Liver (tissue), 9 donors: ENCODE data around the gene RAB17. TPM values are rescaled to one million over a fixed set of nuclear protein-coding genes. Genes with fewer than 3 reads are reported as not detected.
A peak's percentile ranks its signal among the peaks of the same experiment; 100 is the strongest.

ENCODE experiments used
- DNase-seq: peaks from one replicate; pipeline ENCODE4 v3.0.0-alpha.2; 2017; ENCODE audit warnings: low spot score
- H3K27ac ChIP-seq, 2 donors: one replicate each; pipeline ENCODE4 v1.7.0; 2013; ENCODE audit warnings: inconsistent platforms in 2 of 2, low read length in 2 of 2, control low read depth in 1 of 2, low read depth in 1 of 2, mild to moderate bottlenecking in 1 of 2
- H3K27me3 ChIP-seq, 4 donors: one replicate each; pipeline versions ENCODE4 v1.6.1 to v1.7.0; 2013; ENCODE audit warnings: low read length in 3 of 4, inconsistent platforms in 1 of 4, mild to moderate bottlenecking in 1 of 4, moderate library complexity in 1 of 4; ENCODE audit not compliant: control insufficient read depth in 4 of 4, insufficient read depth in 4 of 4
- H3K36me3 ChIP-seq, 4 donors: one replicate each; pipeline versions ENCODE4 v1.6.1 to v1.7.0; 2013; ENCODE audit warnings: low read length in 3 of 4, mild to moderate bottlenecking in 3 of 4, low read depth in 1 of 4, moderate library complexity in 1 of 4; ENCODE audit not compliant: control insufficient read depth in 4 of 4, insufficient read depth in 3 of 4
- H3K4me1 ChIP-seq, 4 donors: one replicate each; pipeline versions ENCODE4 v1.6.1 to v1.7.0; 2013; ENCODE audit warnings: low read length in 3 of 4, mild to moderate bottlenecking in 3 of 4, moderate library complexity in 1 of 4; ENCODE audit not compliant: control insufficient read depth in 4 of 4, insufficient read depth in 4 of 4
- H3K4me3 ChIP-seq, 3 donors: one replicate each; pipeline versions ENCODE4 v1.6.1 to v1.7.0; 2013; ENCODE audit warnings: low read length in 3 of 3, control low read depth in 1 of 3, low read depth in 1 of 3, mild to moderate bottlenecking in 1 of 3
- H3K9ac ChIP-seq, 2 donors: one replicate each; pipeline ENCODE4 v1.7.0; 2013; ENCODE audit warnings: low read length in 2 of 2, mild to moderate bottlenecking in 2 of 2, moderate library complexity in 2 of 2, control low read depth in 1 of 2, low read depth in 1 of 2
- H3K9me3 ChIP-seq, 4 donors: one replicate each; pipeline versions ENCODE4 v1.6.1 to v1.7.0; 2013; ENCODE audit warnings: low read length in 3 of 4; ENCODE audit not compliant: control insufficient read depth in 4 of 4
- ATF3 ChIP-seq: IDR thresholded peaks from 2 replicates; pipeline ENCODE4 v1.6.1; 2016; ENCODE audit warnings: antibody characterized with exemption
- CTCF ChIP-seq: fragments of 150-350 bp; IDR thresholded peaks from 2 replicates; pipeline ENCODE4 v1.5.1; 2017; ENCODE audit warnings: improper control_type of control experiment, low read depth, low read length; ENCODE audit not compliant: missing input control
- EGR1 ChIP-seq, 2 donors: IDR thresholded peaks; 2 replicates each; pipeline ENCODE4 v1.6.1; 2016 to 2018; ENCODE audit warnings: antibody characterized with exemption in 2 of 2, low read depth in 2 of 2
- FOXA1 ChIP-seq: IDR thresholded peaks from 2 replicates; pipeline ENCODE4 v1.6.1; 2016; ENCODE audit warnings: antibody characterized with exemption
- FOXA2 ChIP-seq: IDR thresholded peaks from 2 replicates; pipeline ENCODE4 v1.6.1; 2016; ENCODE audit warnings: antibody characterized with exemption
- GABPA ChIP-seq, 2 donors: IDR thresholded peaks in 1 of 2; conservative IDR thresholded peaks in 1 of 2; 2 replicates each; pipeline ENCODE4 v1.6.1; 2016; ENCODE audit warnings: antibody characterized with exemption in 2 of 2, mild to moderate bottlenecking in 1 of 2, moderate library complexity in 1 of 2
- HNF4A ChIP-seq, 2 donors: conservative IDR thresholded peaks; 2 replicates each; pipeline ENCODE4 v1.6.1; 2016; ENCODE audit warnings: antibody characterized with exemption in 2 of 2, mild to moderate bottlenecking in 2 of 2
- HNF4G ChIP-seq: IDR thresholded peaks from 2 replicates; pipeline ENCODE4 v1.6.1; 2016; ENCODE audit warnings: antibody characterized with exemption
- JUND ChIP-seq, 2 donors: IDR thresholded peaks; 2 replicates each; pipeline ENCODE4 v1.6.1; 2016; ENCODE audit warnings: antibody characterized with exemption in 2 of 2
- MAX ChIP-seq: IDR thresholded peaks from 2 replicates; pipeline ENCODE4 v1.6.1; 2016; ENCODE audit warnings: antibody characterized with exemption
- NR2F2 ChIP-seq: IDR thresholded peaks from 2 replicates; pipeline ENCODE4 v1.6.1; 2016; ENCODE audit warnings: antibody characterized with exemption
- RAD21 ChIP-seq, 2 donors: IDR thresholded peaks; 2 replicates each; pipeline ENCODE4 v1.6.1; 2016; ENCODE audit warnings: antibody characterized with exemption in 2 of 2, mild to moderate bottlenecking in 2 of 2
- REST ChIP-seq: IDR thresholded peaks from 2 replicates; pipeline ENCODE4 v1.6.1; 2016; ENCODE audit warnings: antibody characterized with exemption, mild to moderate bottlenecking
- RXRA ChIP-seq, 2 donors: IDR thresholded peaks; 2 replicates each; pipeline ENCODE4 v1.6.1; 2017 to 2018; ENCODE audit warnings: antibody characterized with exemption in 2 of 2, mild to moderate bottlenecking in 1 of 2
- SP1 ChIP-seq: IDR thresholded peaks from 2 replicates; pipeline ENCODE4 v1.6.1; 2018; ENCODE audit warnings: antibody characterized with exemption, mild to moderate bottlenecking
- TAF1 ChIP-seq: conservative IDR thresholded peaks from 2 replicates; pipeline ENCODE4 v1.6.1; 2016; ENCODE audit warnings: antibody characterized with exemption, mild to moderate bottlenecking
- YY1 ChIP-seq: IDR thresholded peaks from 2 replicates; pipeline ENCODE4 v1.6.1; 2016; ENCODE audit warnings: antibody characterized with exemption, mild to moderate bottlenecking
- ZBTB33 ChIP-seq: IDR thresholded peaks from 2 replicates; pipeline ENCODE4 v1.6.1; 2016; ENCODE audit warnings: antibody characterized with exemption
- WGBS: extraction: QIAGEN DNeasy Blood & Tissue Kit; methylation state at CpG from one replicate; pipeline ENCODE4 v1.1.7; 2013; 5-methylcytosine and 5-hydroxymethylcytosine counted together
- polyA plus RNA-seq, 2 donors: library from polyadenylated mRNA; stranded (reverse) in 1 of 2; unstranded in 1 of 2; fragments of 200-250 nt in 1 of 2; fragments of >200 nt in 1 of 2; fragmentation: Nextera tagmentation in 1 of 2; extraction: Ambion mirVana in 1 of 2; gene quantifications; one replicate each; pipeline versions ENCODE4 v1.2.1 to v1.2.3, GENCODE V29; 2013 to 2015
- total RNA-seq, 2 donors: library from RNA; depleted of rRNA; stranded (reverse); fragments of >200 nt; gene quantifications; one replicate each; pipeline ENCODE4 v1.2.3, GENCODE V29; 2014
- donor health status: healthy.
- donor health status: healthy.
- donor health status: healthy.
- donor health status: healthy.
- donor health status: healthy.

RAB17 gene
- total and polyA plus RNA-seq, 4 donors: 17.8 to 96.5 (median 74.9) TPM

- TF ChIP-seq RAD21 (IDR thresholded peaks at IDR 0.05) (no peak), SP1 (no peak), ATF3 (no peak), MAX (no peak), TAF1 (no peak), EGR1 (IDR thresholded peaks at IDR 0.05; ENCODE audit: low read depth in 2 of 2) (no peak), FOXA1 (no peak), REST (no peak), JUND (IDR thresholded peaks at IDR 0.05) (no peak), GABPA (IDR thresholded peaks at IDR 0.05 in 1 of 2, conservative IDR thresholded peaks at IDR 0.05 in 1 of 2) (no peak), RXRA (IDR thresholded peaks at IDR 0.05) (no peak)
- H3K4me1 ChIP-seq: peaks cover 0 to 21% (median 4%) of the 10 kb centered on the region in 4 donors
- H3K36me3 ChIP-seq: no peaks in the 10 kb centered on the region
- H3K9me3 ChIP-seq: no peaks in the 10 kb centered on the region
- no peak overlapping the region for H3K4me3 ChIP-seq
- no peak overlapping the region for H3K9ac ChIP-seq
- no peak overlapping the region for H3K27ac ChIP-seq
- 90% methylated on average over 7 of the region's 7 CpGs for WGBS
- no peaks in the 10 kb centered on the region for H3K27me3 ChIP-seq
- no peak for DNase-seq
Measured at GRCh38 chr2:237602409-237602808, 11.9 kb upstream of the RAB17 start.

GRCh38 chr2:237601453-237602116 is 11.1 kb upstream of the RAB17 start:
- DNase-seq: no peak
- TF ChIP-seq HNF4A (conservative IDR thresholded peaks at IDR 0.05) (peak; percentile 77 to 87), ATF3 (no peak), FOXA2 (no peak), REST (peak; percentile 16), CTCF (no peak), NR2F2 (peak; percentile 13), SP1 (peak; percentile 75), RAD21 (IDR thresholded peaks at IDR 0.05) (peak in 1 of 2 donors; percentile 26), TAF1 (no peak), GABPA (IDR thresholded peaks at IDR 0.05 in 1 of 2, conservative IDR thresholded peaks at IDR 0.05 in 1 of 2) (no peak), RXRA (IDR thresholded peaks at IDR 0.05) (peak; percentile 26 to 30), JUND (IDR thresholded peaks at IDR 0.05) (no peak), YY1 (no peak), HNF4G (no peak), MAX (no peak), EGR1 (IDR thresholded peaks at IDR 0.05; ENCODE audit: low read depth in 2 of 2) (no peak), ZBTB33 (no peak), FOXA1 (no peak)
- H3K9me3 ChIP-seq: no peaks in the 10 kb centered on the region
- WGBS: 68% methylated on average over 14 of the region's 14 CpGs
- peak overlapping the region; percentile 14 to 91 for H3K27ac ChIP-seq
- no peaks in the 10 kb centered on the region for H3K27me3 ChIP-seq
- peaks cover 0 to 21% (median 4%) of the 10 kb centered on the region in 4 donors for H3K4me1 ChIP-seq
- H3K36me3 ChIP-seq: no peaks in the 10 kb centered on the region
- H3K9ac ChIP-seq: no peak overlapping the region
- H3K4me3 ChIP-seq: no peak overlapping the region
